WTC11 (cell line): Measurements from ENCODE around the gene C1orf159. TPM values are rescaled to one million over a fixed set of nuclear protein-coding genes. Genes with fewer than 3 reads are reported as not detected.

ENCODE experiments used
- ATAC-seq: fragments of 200-7000 bp; cut with Tn5 transposase; 2 replicates; pipeline ENCODE4 v1.10.0; 2021; ENCODE audit warnings: mild to moderate bottlenecking, moderate library complexity
- CTCF ChIA-PET: fragments of 300-600 bp; sonication (Branson Sonifier 250); formaldehyde crosslinking; loops from one replicate; lab custom pipeline; 2021; ENCODE audit warnings: antibody characterized with exemption; lab: Charles Lee
- POLR2A ChIA-PET: fragments of 350-600 bp; sonication (Branson Sonifier 250); formaldehyde crosslinking; loops from one replicate; lab custom pipeline; 2021; ENCODE audit warnings: antibody characterized with exemption; lab: Charles Lee
- DNase-seq: peaks from one replicate; pipeline ENCODE4 v3.0.0; 2021; ENCODE audit warnings: low spot score
- H3K27ac Mint-ChIP-seq: 2 replicates; pipeline ENCODE4 v1.8.0; 2021; ENCODE audit warnings: mixed read lengths
- H3K27me3 Mint-ChIP-seq: 2 replicates; pipeline ENCODE4 v1.8.0; 2021; ENCODE audit warnings: low read depth, mild to moderate bottlenecking, moderate library complexity, mixed read lengths
- H3K36me3 Mint-ChIP-seq: 2 replicates; pipeline ENCODE4 v1.8.0; 2021; ENCODE audit warnings: mixed read lengths
- H3K4me1 Mint-ChIP-seq: 2 replicates; pipeline ENCODE4 v1.8.0; 2022; ENCODE audit warnings: mixed read lengths
- H3K4me3 Mint-ChIP-seq: 2 replicates; pipeline ENCODE4 v1.8.0; 2021; ENCODE audit warnings: mild to moderate bottlenecking, moderate library complexity, mixed read lengths
- H3K9me3 Mint-ChIP-seq: 2 replicates; pipeline ENCODE4 v1.8.0; 2021; ENCODE audit warnings: mixed read lengths
- ATF3 ChIP-seq: sonication (generic); formaldehyde crosslinking; conservative IDR thresholded peaks from 2 replicates; pipeline ENCODE4 v1.8.1; 2022; ENCODE audit warnings: mild to moderate bottlenecking, missing genetic modification reagents
- CREB1 ChIP-seq: sonication (generic); formaldehyde crosslinking; IDR thresholded peaks from 2 replicates; pipeline ENCODE4 v1.8.0; 2023; ENCODE audit warnings: mild to moderate bottlenecking, missing genetic modification reagents
- FOXP1 ChIP-seq: sonication (generic); formaldehyde crosslinking; IDR thresholded peaks from 2 replicates; pipeline ENCODE4 v1.8.0; 2022; ENCODE audit warnings: missing genetic modification reagents, mild to moderate bottlenecking, moderate library complexity, borderline replicate concordance
- GRHL2 ChIP-seq: fragments of 250-450 bp; sonication (Bioruptor Pico); IDR thresholded peaks from 2 replicates; pipeline ENCODE4 v1.8.0; 2022; ENCODE audit warnings: mild to moderate bottlenecking, moderate library complexity; ENCODE audit not compliant: insufficient replicate concordance, severe bottlenecking
- GTF2I ChIP-seq: fragments of 250-450 bp; sonication (Bioruptor Pico); conservative IDR thresholded peaks from 2 replicates; pipeline ENCODE4 v1.4.0; 2021; ENCODE audit warnings: mild to moderate bottlenecking
- NFE2L1 ChIP-seq: sonication (generic); formaldehyde crosslinking; IDR thresholded peaks from 2 replicates; pipeline ENCODE4 v1.8.1; 2023; ENCODE audit warnings: missing genetic modification reagents
- NR1H2 ChIP-seq: sonication (generic); formaldehyde crosslinking; IDR thresholded peaks from 2 replicates; pipeline ENCODE4 v1.9.0; 2021; ENCODE audit warnings: mild to moderate bottlenecking, moderate library complexity, missing genetic modification reagents
- NR3C1 ChIP-seq: sonication (generic); formaldehyde crosslinking; conservative IDR thresholded peaks from 2 replicates; pipeline ENCODE4 v1.8.1; 2023; ENCODE audit warnings: low read depth, mild to moderate bottlenecking, missing genetic modification reagents
- PRDM15 ChIP-seq: sonication (generic); formaldehyde crosslinking; IDR thresholded peaks from 2 replicates; pipeline ENCODE4 v1.8.0; 2022; ENCODE audit warnings: missing genetic modification reagents
- RORB ChIP-seq: fragments of 250-450 bp; sonication (Bioruptor Pico); IDR thresholded peaks from 2 replicates; pipeline ENCODE4 v1.9.0; 2021; ENCODE audit warnings: mild to moderate bottlenecking
- SMAD3 ChIP-seq: sonication (generic); formaldehyde crosslinking; IDR thresholded peaks from 2 replicates; pipeline ENCODE4 v1.8.0; 2022; ENCODE audit warnings: missing genetic modification reagents, mild to moderate bottlenecking, borderline replicate concordance
- SMAD4 ChIP-seq: sonication (generic); formaldehyde crosslinking; IDR thresholded peaks from 2 replicates; pipeline ENCODE4 v1.8.0; 2022; ENCODE audit warnings: mild to moderate bottlenecking, missing genetic modification reagents
- TEAD1 ChIP-seq: sonication (generic); formaldehyde crosslinking; IDR thresholded peaks from 2 replicates; pipeline ENCODE4 v1.8.0; 2022; ENCODE audit warnings: mild to moderate bottlenecking, missing genetic modification reagents
- TP53 ChIP-seq: sonication (generic); formaldehyde crosslinking; IDR thresholded peaks from 2 replicates; pipeline ENCODE4 v1.8.1; 2023; ENCODE audit warnings: mild to moderate bottlenecking, missing genetic modification reagents
- ZBTB43 ChIP-seq: sonication (generic); formaldehyde crosslinking; IDR thresholded peaks from 2 replicates; pipeline ENCODE4 v1.8.1; 2023; ENCODE audit warnings: mild to moderate bottlenecking, missing genetic modification reagents
- ZNF138 ChIP-seq: sonication (generic); formaldehyde crosslinking; conservative IDR thresholded peaks from 2 replicates; pipeline ENCODE4 v1.8.1; 2022; ENCODE audit warnings: mild to moderate bottlenecking, moderate library complexity, missing genetic modification reagents
- ZNF219 ChIP-seq: sonication (generic); formaldehyde crosslinking; IDR thresholded peaks from 2 replicates; pipeline ENCODE4 v1.8.0; 2023; ENCODE audit warnings: missing genetic modification reagents, mild to moderate bottlenecking, borderline replicate concordance
- ZNF263 ChIP-seq: sonication (generic); formaldehyde crosslinking; IDR thresholded peaks from 2 replicates; pipeline ENCODE4 v1.8.1; 2022; ENCODE audit warnings: low read depth, mild to moderate bottlenecking, moderate library complexity, missing genetic modification reagents
- ZNF671 ChIP-seq: fragments of 250-450 bp; sonication (Bioruptor Pico); IDR thresholded peaks from 2 replicates; pipeline ENCODE4 v1.8.0; 2021; ENCODE audit warnings: mild to moderate bottlenecking
- total RNA-seq: library from RNA; stranded (reverse); gene quantifications from 3 replicates; pipeline ENCODE4 v1.2.3, GENCODE V29; 2021

C1orf159 gene
- total RNA-seq, 1 experiment from 2014 or later, result 17.8 TPM

- no peak for TF ChIP-seq ZBTB43 (CRISPR knock-in tag)
Measured at GRCh38 chr1:1074631-1075147, 41.2 kb downstream of the C1orf159 start (continued).

GRCh38 chr1:1073743-1074587 lies 41.9 kb downstream of the C1orf159 start, which contains the start of gene RNF223:
RNF223 (minus strand) TSS chr1:1074306; CDS start chr1:1072566, 1,740 bp downstream.
- Mint-ChIP-seq H3K36me3 (no peaks in the 10 kb centered on the region), H3K9me3 (no peaks in the 10 kb centered on the region), H3K4me3 (no peak within 1 kb of the TSS), H3K4me1 (no peaks in the 10 kb centered on the region)
- no peak for DNase-seq
- CTCF ChIA-PET, result interaction anchor here (0.6 to 3.2 kb wide), 4 partner anchors 10 to 89 kb away, joined by 3 to 14 read pairs (median 7); no protein-coding TSS in a partner anchor
- no peak for TF ChIP-seq RORB
- no peak for TF ChIP-seq SMAD4 (CRISPR knock-in tag)
- no peak for TF ChIP-seq ZNF138 (CRISPR knock-in tag)
- no peak for TF ChIP-seq CREB1
- no peak for TF ChIP-seq GTF2I (CRISPR knock-in tag)
- TF ChIP-seq NR3C1, result no peak
- no peak for TF ChIP-seq NR1H2 (CRISPR knock-in tag)
- TF ChIP-seq NFE2L1, result no peak
- no peak for TF ChIP-seq GRHL2 (CRISPR knock-in tag)
- no peak for TF ChIP-seq TEAD1 (CRISPR knock-in tag)
- no peak for TF ChIP-seq ZNF671
- TF ChIP-seq SMAD3, result no peak
- TF ChIP-seq ZNF263 (CRISPR knock-in tag), result no peak
- no peak for TF ChIP-seq ZBTB43 (CRISPR knock-in tag)
- TF ChIP-seq TP53 (CRISPR knock-in tag), result no peak
- no peak for TF ChIP-seq ZNF219 (CRISPR knock-in tag)
- no peak for TF ChIP-seq FOXP1 (CRISPR knock-in tag)
- TF ChIP-seq PRDM15 (CRISPR knock-in tag), result no peak
- no peak for TF ChIP-seq ATF3 (CRISPR knock-in tag)
- TF ChIP-seq, all 79 proteins: peak for 0
- ATAC-seq, result peak; percentile 13; the same call in 1 of the 2 replicates
- POLR2A ChIA-PET, result no interaction called here
- H3K27me3 Mint-ChIP-seq, result peaks cover 12% of the 10 kb centered on the region
- H3K27ac Mint-ChIP-seq, result peak within 1 kb of the TSS; percentile 68; the same call in 1 of the 2 replicates
